ENCODE measurements around the gene SMDT1.

GRCh38 chr22:42080287-42080686 is 787 bp downstream of the SMDT1 start:
- TF ChIP-seq, protein P1, sequence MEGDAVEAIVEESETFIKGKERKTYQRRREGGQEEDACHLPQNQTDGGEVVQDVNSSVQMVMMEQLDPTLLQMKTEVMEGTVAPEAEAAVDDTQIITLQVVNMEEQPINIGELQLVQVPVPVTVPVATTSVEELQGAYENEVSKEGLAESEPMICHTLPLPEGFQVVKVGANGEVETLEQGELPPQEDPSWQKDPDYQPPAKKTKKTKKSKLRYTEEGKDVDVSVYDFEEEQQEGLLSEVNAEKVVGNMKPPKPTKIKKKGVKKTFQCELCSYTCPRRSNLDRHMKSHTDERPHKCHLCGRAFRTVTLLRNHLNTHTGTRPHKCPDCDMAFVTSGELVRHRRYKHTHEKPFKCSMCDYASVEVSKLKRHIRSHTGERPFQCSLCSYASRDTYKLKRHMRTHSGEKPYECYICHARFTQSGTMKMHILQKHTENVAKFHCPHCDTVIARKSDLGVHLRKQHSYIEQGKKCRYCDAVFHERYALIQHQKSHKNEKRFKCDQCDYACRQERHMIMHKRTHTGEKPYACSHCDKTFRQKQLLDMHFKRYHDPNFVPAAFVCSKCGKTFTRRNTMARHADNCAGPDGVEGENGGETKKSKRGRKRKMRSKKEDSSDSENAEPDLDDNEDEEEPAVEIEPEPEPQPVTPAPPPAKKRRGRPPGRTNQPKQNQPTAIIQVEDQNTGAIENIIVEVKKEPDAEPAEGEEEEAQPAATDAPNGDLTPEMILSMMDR (conservative IDR thresholded peaks at IDR 0.05; ENCODE audit: low read depth, low read length), result no peak
- no peak for TF ChIP-seq CEBPB (IDR thresholded peaks at IDR 0.05; ENCODE audit: low read depth, low read length)
- no peak for TF ChIP-seq POLR2A (IDR thresholded peaks at IDR 0.05; ENCODE audit: low read depth, low read length)
- TF ChIP-seq CHD1 (IDR thresholded peaks at IDR 0.05; ENCODE audit: low read depth, low read length), result no peak
- peak; percentile 20; the same call in 1 of the 2 replicates for TF ChIP-seq MXI1 (IDR thresholded peaks at IDR 0.05; ENCODE audit: borderline replicate concordance, low read depth, low read length)
- no peak for TF ChIP-seq SMC3 (IDR thresholded peaks at IDR 0.05; ENCODE audit: low read depth, low read length)
- TF ChIP-seq RAD21 (IDR thresholded peaks at IDR 0.05; ENCODE audit: low read length), result no peak
